Activated naive CD4-positive, alpha-beta T cell treated with anti-CD3 and anti-CD28 coated beads for 36 hours (primary cell): ENCODE measurements around the gene RASGRP4. TPM values are rescaled to one million over a fixed set of nuclear protein-coding genes. Genes with fewer than 3 reads are reported as not detected.
A peak's percentile ranks its signal among the peaks of the same experiment; 100 is the strongest.

Experiments
- CTCF ChIA-PET: fragments of 350-600 bp; sonication (Branson Sonifier 250); formaldehyde crosslinking; loops from one replicate; lab custom pipeline; 2021; ENCODE audit warnings: antibody characterized with exemption; lab: Charles Lee
- DNase-seq: peaks from one replicate; pipeline ENCODE4 v3.0.0-alpha.2; 2020
- H3K27ac Mint-ChIP-seq: one replicate; pipeline ENCODE4 v1.8.0; 2021; ENCODE audit warnings: mild to moderate bottlenecking, mixed read lengths
- H3K27me3 Mint-ChIP-seq: one replicate; pipeline ENCODE4 v1.8.0; 2021; ENCODE audit warnings: low read depth, mixed read lengths
- H3K36me3 Mint-ChIP-seq: one replicate; pipeline ENCODE4 v1.8.0; 2021; ENCODE audit warnings: low read depth, mixed read lengths
- H3K4me1 Mint-ChIP-seq: one replicate; pipeline ENCODE4 v1.8.0; 2021; ENCODE audit warnings: low read depth, mixed read lengths
- H3K4me3 Mint-ChIP-seq: one replicate; pipeline ENCODE4 v1.8.0; 2021; ENCODE audit warnings: mild to moderate bottlenecking, moderate library complexity, mixed read lengths
- H3K9me3 Mint-ChIP-seq: one replicate; pipeline ENCODE4 v1.8.0; 2021; ENCODE audit warnings: mixed read lengths
- intact Hi-C: fragments of 100-400 bp; cut with micrococcal nuclease; formaldehyde crosslinking; loops from one replicate; pipeline ENCODE4 v1.15.1; 2023
- total RNA-seq, 2 experiments: library from RNA; stranded (reverse); gene quantifications; one replicate each; pipeline ENCODE4 v1.2.3, GENCODE V29; 2021

The RASGRP4 gene
- total RNA-seq, 2 experiments from 2014 or later, result 0.30 to 0.41 TPM

DNA sequence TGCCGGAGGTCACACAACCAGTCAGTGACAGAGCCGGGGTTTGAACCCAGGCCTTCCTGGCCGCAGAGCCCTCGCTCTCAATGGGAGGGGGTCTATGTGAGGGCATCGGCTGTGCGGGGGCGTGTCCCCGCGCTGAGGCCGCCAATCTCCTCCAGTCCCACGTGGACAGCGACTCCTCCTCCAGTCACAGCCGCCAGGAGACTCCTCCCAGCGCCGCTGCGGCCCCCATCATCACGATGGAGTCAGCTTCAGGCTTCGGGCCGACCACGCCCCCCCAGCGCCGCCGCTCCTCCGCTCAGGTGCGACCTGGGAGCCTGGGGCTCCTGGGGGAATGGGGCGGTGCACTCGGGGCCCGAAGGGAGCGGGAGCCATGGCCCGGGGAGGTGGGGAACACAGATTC, 31.5 kb downstream of the RASGRP4 start:
- H3K27ac Mint-ChIP-seq, result no peak overlapping the region

DNA sequence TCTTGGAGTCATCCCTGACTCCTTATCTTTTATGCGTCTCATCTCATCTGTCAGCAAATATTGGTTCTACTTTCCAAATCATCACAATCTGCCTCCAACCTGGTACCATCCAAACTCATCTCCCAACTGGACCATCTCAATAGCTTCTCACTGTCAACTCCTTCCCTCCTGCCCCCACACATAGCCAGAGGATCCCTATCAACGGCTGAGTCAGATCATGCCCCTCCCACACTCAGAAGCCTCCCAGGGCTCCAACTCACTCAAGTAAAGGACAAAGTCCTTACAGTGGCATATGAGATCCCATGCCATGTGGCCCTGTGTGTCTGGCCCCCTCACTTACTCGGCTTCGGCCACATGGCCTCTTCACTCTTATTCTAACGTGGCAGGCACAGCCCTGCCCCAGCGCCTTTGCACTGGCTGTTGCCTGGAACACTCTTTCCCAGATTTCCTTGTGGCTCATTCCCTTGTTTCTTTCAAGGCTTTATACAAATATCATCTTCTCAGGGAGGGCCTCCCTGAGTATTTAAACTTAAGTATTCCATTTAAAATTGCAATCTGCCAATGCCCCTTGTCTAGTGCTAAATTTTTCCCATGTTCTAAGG, 33.2 kb downstream of the RASGRP4 start:
- intact Hi-C loops, result loop anchor here (10.0 kb wide), 1 partner anchor 168 kb away; the partner anchor contains the start of gene DPF1

More for the DNA sequence above, 31.5 kb downstream of the RASGRP4 start:
- peaks cover 7% of the 10 kb centered on the region for H3K27me3 Mint-ChIP-seq
- peak overlapping the region; percentile 62 for H3K4me3 Mint-ChIP-seq
- H3K36me3 Mint-ChIP-seq, result no peaks in the 10 kb centered on the region
- peaks cover 11% of the 10 kb centered on the region for H3K4me1 Mint-ChIP-seq
- peak; percentile 82 for DNase-seq
- no peaks in the 10 kb centered on the region for H3K9me3 Mint-ChIP-seq
- CTCF ChIA-PET, result interaction anchor here (0.6 to 1.9 kb wide), 3 partner anchors 9 to 1075 kb away, joined by 3 to 6 read pairs (median 3); partner anchors contain the start of gene FAM98C
- intact Hi-C loops, result loop anchor here (10.0 kb wide), 1 partner anchor 170 kb away; the partner anchor contains the start of gene DPF1

DNA sequence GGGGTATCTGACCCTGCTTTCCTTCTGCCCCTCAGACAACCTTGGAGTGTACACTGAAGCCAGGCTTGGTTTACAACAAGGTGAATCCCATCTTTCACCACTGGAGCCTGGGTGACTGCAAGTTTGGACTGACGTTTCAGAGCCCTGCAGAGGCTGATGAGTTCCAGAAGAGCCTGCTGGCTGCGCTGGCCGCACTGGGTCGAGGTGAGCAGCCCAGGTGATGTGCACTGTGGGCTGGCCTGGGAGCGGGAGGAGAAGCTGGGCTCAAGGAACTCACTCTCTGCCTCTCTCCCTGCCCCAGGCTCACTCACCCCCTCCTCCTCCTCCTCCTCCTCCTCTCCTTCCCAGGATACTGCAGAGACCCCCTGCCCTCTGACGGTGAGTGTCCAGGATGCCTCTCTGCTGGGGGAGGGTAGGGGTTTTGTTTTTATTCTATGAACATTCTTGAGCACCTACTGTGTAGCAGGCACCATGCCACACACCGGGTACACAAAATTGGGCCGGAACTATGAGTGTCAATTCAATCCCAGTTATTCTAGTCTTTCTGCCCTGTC, 34.0 kb downstream of the RASGRP4 start:
- Mint-ChIP-seq H3K27me3 (peaks cover 18% of the 10 kb centered on the region), H3K4me1 (peaks cover 25% of the 10 kb centered on the region), H3K4me3 (no peak overlapping the region), H3K9me3 (no peaks in the 10 kb centered on the region), H3K36me3 (peaks cover 3% of the 10 kb centered on the region), H3K27ac (no peak overlapping the region)
- DNase-seq, result no peak
- CTCF ChIA-PET, result interaction anchor here (1.0 kb wide), 1 partner anchor 148 kb away, joined by 3 read pairs; no protein-coding TSS in a partner anchor
- intact Hi-C loops, result loop anchor here (10.0 kb wide), 1 partner anchor 167 kb away; the partner anchor contains the start of gene DPF1

More for the DNA sequence above, 33.2 kb downstream of the RASGRP4 start:
- no peaks in the 10 kb centered on the region for H3K9me3 Mint-ChIP-seq
- peaks cover 14% of the 10 kb centered on the region for H3K27me3 Mint-ChIP-seq
- CTCF ChIA-PET, result interaction anchor here (0.6 to 1.0 kb wide), 2 partner anchors 31 to 149 kb away, joined by 3 read pairs; no protein-coding TSS in a partner anchor
- H3K36me3 Mint-ChIP-seq, result no peaks in the 10 kb centered on the region
- H3K4me1 Mint-ChIP-seq, result peaks cover 20% of the 10 kb centered on the region
- no peak overlapping the region for H3K27ac Mint-ChIP-seq
- no peak for DNase-seq
- H3K4me3 Mint-ChIP-seq, result no peak overlapping the region

DNA sequence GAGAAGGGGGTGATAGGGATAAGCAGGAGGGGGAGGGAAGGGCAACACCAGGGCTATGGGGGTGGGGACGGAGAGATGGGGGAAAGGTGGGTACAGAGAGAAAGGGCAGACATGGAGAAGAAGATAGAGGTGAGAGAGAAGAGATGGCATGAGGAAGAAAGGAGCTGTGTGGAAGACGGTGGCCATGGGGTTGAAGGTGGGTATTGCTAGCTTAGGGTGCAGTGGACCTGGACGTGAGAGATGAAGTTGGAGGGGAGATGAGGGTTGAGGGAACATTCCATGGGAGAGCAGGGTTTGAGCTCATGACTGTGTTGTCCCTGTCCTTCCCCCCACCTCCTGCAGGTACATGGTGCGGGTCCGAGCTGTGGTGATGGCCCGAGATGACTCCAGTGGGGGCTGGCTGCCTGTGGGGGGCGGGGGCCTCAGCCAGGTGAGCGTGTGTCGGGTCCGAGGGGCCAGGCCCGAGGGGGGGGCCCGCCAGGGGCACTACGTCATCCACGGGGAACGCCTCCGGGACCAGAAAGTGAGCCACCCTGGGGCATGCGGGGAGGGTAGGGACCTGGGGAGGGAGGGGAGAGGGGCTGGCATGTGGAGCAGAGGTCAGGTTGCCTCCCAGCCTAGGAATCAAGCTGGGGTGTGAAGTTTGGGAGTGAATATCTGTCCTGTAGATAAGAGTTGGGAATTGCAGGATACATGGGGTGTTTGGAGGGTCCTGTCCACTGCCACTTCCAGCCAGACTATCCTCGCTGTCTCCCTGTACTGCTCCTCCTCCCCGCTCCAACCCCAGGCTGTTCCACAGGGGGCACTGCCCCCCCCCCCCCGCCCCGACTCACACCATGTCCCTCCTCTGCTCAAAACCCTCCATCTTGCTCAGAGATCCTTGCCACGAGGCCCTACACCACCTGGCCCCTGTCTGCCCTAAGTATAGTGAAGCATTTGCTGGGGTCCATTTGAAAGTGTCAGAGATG, 35.8 kb downstream of the RASGRP4 start:
- DNase-seq, result no peak
- CTCF ChIA-PET, result interaction anchor here (1.0 kb wide), 1 partner anchor 12 kb away, joined by 3 read pairs; the partner anchor contains the start of gene FAM98C
- peaks cover 27% of the 10 kb centered on the region for H3K4me1 Mint-ChIP-seq
- H3K4me3 Mint-ChIP-seq, result no peak overlapping the region
- H3K36me3 Mint-ChIP-seq, result peaks cover 3% of the 10 kb centered on the region
- peaks cover 18% of the 10 kb centered on the region for H3K27me3 Mint-ChIP-seq
- H3K9me3 Mint-ChIP-seq, result no peaks in the 10 kb centered on the region
- intact Hi-C loops, result loop anchor here (10.0 kb wide), 2 partner anchors 165 to 485 kb away; partner anchors contain the start of genes DPF1, SIPA1L3 and WDR87
- no peak overlapping the region for H3K27ac Mint-ChIP-seq

DNA sequence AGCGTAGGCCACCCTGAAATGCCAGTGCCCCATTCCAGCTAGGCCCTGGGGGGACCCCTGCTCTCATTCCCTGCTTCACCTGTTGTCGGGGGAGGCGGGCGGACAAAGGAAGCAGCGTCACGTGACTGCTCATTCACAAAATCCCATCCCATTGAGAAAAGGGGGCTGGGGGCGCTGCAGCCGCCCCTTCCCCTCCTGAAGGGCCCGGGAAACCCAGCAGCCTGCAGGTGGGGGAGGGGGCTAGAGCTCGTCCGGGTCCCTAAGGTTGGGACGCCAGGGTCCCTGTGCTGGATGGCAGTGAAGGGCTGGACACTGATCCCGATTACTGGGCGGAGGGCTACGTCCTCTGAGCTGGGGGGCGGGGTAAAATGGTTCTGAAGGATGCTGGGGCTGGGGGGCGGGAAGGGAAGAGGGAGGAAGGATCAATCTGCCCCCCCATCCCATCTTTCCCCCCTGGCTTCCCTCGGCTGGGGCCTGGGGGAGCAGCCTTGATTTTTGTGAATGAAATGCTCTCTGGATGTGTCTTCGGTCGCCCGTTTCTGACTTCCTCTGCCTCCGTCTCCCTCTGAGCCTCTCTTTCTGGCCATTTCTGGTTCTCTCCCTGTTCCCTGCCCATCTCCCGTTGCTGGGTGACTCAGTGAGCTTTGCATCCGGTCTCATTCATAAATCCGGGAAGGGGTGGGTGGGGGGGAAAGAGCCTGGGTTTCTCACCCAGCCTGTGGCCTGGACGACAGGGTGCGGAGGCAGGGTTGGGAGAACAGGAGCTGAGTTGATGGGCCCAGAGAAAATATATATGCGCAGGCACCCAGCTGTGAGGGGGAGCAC, 36.7 kb downstream of the RASGRP4 start:
- H3K4me1 Mint-ChIP-seq, result peaks cover 24% of the 10 kb centered on the region
- H3K9me3 Mint-ChIP-seq, result no peaks in the 10 kb centered on the region
- peak overlapping the region; percentile 43 for H3K4me3 Mint-ChIP-seq
- peaks cover 8% of the 10 kb centered on the region for H3K36me3 Mint-ChIP-seq
- CTCF ChIA-PET, result interaction anchor here (0.5 to 1.0 kb wide), 2 partner anchors 13 to 374 kb away, joined by 3 read pairs; partner anchors contain the start of gene FAM98C
- DNase-seq, result no peak
- intact Hi-C loops, result loop anchor here (10.0 kb wide), 1 partner anchor 485 kb away; the partner anchor contains the start of genes SIPA1L3 and WDR87
- H3K27me3 Mint-ChIP-seq, result peaks cover 18% of the 10 kb centered on the region
- no peak overlapping the region for H3K27ac Mint-ChIP-seq

DNA sequence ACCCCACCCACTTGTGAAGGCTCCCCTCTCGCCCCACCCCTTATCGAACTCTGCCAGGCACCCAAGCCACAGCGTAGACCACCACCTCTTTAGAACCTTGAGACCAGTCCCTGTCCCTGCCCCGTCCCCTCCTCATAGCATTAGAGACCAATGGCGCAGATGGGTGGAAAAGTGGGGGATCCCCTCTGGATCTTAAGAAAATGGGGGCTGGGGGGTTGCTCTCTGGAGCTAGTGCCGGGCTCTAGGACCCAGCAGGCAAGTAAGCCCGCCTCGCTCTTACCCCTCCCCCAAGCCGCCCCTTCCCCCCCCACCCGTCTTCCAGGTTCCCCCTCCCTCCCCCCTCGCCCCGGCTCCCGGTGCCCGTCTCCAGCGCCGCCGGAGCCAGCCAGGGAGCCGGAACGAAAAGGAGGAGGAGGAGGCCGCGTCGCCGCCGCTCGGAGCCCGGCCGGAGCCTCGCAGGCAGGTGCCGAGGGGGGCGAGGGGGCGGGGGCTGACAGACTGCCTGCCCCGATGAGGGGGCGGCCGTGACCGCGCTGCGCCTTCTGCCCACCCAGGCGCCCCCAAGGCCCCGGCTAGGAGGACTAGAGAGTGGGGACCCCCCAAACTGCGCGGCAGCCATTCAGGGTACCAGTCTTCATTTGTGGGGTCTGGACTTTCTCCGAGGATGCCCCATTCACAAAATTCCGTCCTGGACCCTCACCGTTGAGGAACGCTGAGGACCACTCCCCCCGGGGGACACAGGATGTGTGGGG, 37.5 kb downstream of the RASGRP4 start, which contains the start of gene SPRED3:
SPRED3 (plus strand) TSS at position 349 of the 752 bp plus-strand sequence. CDS start 1,606 bp downstream, outside the sequence.
- CTCF ChIA-PET, result interaction anchor here (1.2 kb wide), 1 partner anchor 14 kb away, joined by 3 read pairs; the partner anchor contains the start of gene PSMD8
- Mint-ChIP-seq H3K27ac (no peak within 1 kb of the TSS), H3K27me3 (peaks cover 18% of the 10 kb centered on the region), H3K36me3 (peaks cover 11% of the 10 kb centered on the region), H3K4me3 (peak within 1 kb of the TSS; percentile 78), H3K4me1 (peaks cover 22% of the 10 kb centered on the region), H3K9me3 (no peaks in the 10 kb centered on the region)
- intact Hi-C loops, result loop anchor here (10.0 kb wide), 1 partner anchor 484 kb away; the partner anchor contains the start of genes SIPA1L3 and WDR87
- DNase-seq, result no peak

DNA sequence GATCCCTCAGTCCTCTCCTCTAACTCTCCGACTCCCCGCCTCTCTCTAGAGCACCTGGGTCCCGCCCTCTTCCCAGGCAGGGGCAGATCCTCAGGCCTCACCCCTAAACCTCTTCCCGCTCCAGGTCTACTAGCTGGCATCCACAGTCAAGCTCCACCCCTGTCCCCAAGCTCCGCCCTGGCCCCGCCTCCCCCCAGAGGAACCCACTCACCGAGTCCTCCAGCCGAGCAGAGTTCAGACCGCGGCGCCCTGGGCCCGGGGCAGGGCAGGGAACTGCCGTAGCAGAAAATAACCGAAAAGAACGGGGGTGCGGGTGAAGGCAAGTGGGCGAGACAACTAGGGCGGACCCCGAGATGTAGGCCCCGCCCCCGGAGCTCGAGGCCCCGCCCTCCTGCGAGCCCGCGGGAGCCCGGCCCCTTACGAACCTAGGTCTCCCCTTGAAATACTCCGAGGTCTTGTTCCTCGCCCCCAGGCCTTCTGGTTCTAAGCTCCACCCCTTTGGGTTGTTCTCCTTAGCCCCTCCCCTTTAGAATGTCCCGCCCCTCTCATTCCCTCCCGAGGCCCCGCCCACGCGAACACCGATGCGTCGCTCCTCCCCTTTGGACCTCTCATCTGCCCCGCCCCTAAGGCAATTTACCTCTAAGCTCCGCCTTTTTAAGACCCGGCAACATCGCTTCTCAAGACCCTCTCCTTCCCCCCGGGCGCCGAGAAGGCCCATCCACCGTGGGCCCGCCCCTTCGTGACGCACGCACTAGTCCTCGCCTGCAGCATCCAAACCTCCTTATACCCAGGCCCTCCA, 38.3 kb downstream of the RASGRP4 start, which contains the start of gene GGN:
GGN (minus strand) TSS at position 485 of the 799 bp plus-strand sequence. CDS start 773 bp downstream, outside the sequence.
- DNase-seq, result peak; percentile 87
- intact Hi-C loops, result loop anchor here (1.0 to 10.0 kb wide), 5 partner anchors 8 to 483 kb away; partner anchors contain the start of genes PSMD8, SIPA1L3 and WDR87
- Mint-ChIP-seq H3K9me3 (no peaks in the 10 kb centered on the region), H3K36me3 (peaks cover 18% of the 10 kb centered on the region), H3K27me3 (peaks cover 18% of the 10 kb centered on the region), H3K4me3 (peak within 1 kb of the TSS; percentile 78), H3K4me1 (peaks cover 22% of the 10 kb centered on the region), H3K27ac (no peak within 1 kb of the TSS)
- CTCF ChIA-PET, result interaction anchor here (0.6 to 1.2 kb wide), 2 partner anchors 13 to 15 kb away, joined by 3 to 4 read pairs; partner anchors contain the start of genes FAM98C and PSMD8

DNA sequence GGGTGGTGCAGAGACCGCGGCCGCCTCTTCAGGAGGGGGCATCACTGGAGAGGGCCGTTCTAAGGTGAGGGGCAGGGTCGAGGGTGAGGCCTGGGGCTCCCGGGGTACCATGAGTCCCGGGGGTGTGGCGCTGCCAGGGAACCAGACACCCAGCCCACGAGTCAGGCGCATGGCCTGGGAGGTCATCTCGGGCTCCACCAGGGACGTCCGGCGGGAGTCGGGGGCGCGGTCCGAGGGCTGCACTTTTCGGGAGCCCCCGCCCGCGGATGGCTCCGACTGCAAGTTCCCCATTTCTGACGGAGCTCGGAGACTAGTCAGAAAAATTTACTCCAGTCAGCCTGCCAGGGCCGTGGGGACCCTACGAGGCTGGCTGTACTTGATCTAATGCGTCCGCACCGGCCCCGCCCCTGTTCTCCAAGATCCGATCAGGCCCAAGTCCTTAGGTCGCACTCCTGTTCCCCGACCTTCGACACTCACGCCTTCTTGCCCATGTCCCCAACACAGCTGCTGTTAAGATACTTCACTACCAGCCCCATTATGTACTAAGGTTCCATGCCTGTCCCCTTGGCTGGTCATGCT, 39.0 kb downstream of the RASGRP4 start:
- intact Hi-C loops, result loop anchor here (1.0 to 10.0 kb wide), 5 partner anchors 8 to 482 kb away; partner anchors contain the start of genes PSMD8, SIPA1L3 and WDR87
- H3K27ac Mint-ChIP-seq, result no peak overlapping the region
- no peak for DNase-seq
- CTCF ChIA-PET, result interaction anchor here (0.6 to 1.2 kb wide), 2 partner anchors 13 to 16 kb away, joined by 3 to 4 read pairs; partner anchors contain the start of genes FAM98C and PSMD8
- H3K9me3 Mint-ChIP-seq, result no peaks in the 10 kb centered on the region
- H3K36me3 Mint-ChIP-seq, result peaks cover 24% of the 10 kb centered on the region
- peaks cover 22% of the 10 kb centered on the region for H3K4me1 Mint-ChIP-seq
- H3K4me3 Mint-ChIP-seq, result peak overlapping the region; percentile 78
- H3K27me3 Mint-ChIP-seq, result peaks cover 18% of the 10 kb centered on the region

DNA sequence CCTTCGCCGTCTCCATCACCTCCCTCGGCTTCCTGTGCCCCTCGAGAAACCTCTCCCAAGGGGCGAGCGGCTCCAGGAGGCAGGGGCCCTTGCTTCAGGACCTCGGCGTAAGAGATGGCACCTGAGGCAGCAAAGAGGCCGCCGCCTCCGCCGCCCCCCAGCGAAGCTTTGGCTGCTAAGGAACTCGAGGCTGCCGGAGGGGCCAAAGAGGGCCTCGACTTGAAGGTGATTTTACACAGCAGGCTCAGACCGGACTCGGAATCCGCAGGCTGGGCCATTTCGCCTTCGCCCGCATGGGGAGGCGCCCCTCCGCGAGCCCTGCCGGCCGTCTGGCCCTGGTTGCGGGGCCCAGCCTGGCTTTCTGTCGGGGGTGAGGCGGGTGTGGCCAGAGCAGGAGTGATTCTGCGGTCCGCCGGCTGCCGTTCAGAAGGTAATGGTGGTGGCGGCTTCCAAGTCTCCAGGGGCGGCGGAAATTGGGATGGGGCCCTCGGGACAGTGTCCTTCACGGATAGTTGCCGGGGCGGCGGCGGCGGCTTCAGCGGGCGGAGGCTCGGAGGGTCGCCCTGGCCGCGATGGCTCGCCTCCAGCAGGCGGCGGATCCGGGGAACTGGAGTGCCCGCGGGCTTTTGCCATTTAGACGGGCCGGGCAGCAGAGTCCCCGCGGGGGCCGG, 39.6 kb downstream of the RASGRP4 start:
- CTCF ChIA-PET, result no interaction called here
- peaks cover 22% of the 10 kb centered on the region for H3K4me1 Mint-ChIP-seq
- H3K27ac Mint-ChIP-seq, result no peak overlapping the region
- peaks cover 18% of the 10 kb centered on the region for H3K27me3 Mint-ChIP-seq
- no peak overlapping the region for H3K4me3 Mint-ChIP-seq
- intact Hi-C loops, result loop anchor here (10.0 kb wide), 1 partner anchor 482 kb away; the partner anchor contains the start of genes SIPA1L3 and WDR87
- no peaks in the 10 kb centered on the region for H3K9me3 Mint-ChIP-seq
- H3K36me3 Mint-ChIP-seq, result peaks cover 30% of the 10 kb centered on the region
- no peak for DNase-seq
